Measurements from ENCODE around the gene BUB1. TPM values are rescaled to one million over a fixed set of nuclear protein-coding genes. Genes with fewer than 3 reads are reported as not detected.
A peak's percentile ranks its signal among the peaks of the same experiment; 100 is the strongest.

BUB1 gene
- total and polyA plus RNA-seq, 9 of the 15 experiments (the other 6 are each of a cell fraction or from before 2014, with no cell fraction given) = 73.4 to 247 (median 118) TPM

DNA sequence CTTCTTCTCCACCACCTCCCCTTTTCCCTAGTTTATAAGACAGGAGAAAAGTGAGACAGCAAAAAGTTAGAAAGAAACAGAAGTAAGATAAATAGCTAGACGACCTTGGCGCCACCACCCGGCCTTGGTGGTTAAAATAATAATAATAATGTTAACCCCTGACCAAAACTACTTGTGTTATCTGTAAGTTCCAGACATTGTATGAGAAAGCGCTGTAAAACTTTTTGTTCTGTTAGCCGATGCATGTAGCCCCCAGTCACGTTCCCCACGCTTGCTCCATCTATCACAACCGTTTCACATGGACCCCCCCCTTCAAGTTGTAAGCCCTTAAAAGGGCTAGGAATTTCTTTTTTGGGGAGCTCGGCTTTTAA, 1.5 kb upstream of the BUB1 start (continued):
- TF ChIP-seq, protein P1, sequence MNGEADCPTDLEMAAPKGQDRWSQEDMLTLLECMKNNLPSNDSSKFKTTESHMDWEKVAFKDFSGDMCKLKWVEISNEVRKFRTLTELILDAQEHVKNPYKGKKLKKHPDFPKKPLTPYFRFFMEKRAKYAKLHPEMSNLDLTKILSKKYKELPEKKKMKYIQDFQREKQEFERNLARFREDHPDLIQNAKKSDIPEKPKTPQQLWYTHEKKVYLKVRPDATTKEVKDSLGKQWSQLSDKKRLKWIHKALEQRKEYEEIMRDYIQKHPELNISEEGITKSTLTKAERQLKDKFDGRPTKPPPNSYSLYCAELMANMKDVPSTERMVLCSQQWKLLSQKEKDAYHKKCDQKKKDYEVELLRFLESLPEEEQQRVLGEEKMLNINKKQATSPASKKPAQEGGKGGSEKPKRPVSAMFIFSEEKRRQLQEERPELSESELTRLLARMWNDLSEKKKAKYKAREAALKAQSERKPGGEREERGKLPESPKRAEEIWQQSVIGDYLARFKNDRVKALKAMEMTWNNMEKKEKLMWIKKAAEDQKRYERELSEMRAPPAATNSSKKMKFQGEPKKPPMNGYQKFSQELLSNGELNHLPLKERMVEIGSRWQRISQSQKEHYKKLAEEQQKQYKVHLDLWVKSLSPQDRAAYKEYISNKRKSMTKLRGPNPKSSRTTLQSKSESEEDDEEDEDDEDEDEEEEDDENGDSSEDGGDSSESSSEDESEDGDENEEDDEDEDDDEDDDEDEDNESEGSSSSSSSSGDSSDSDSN (IDR thresholded peaks at IDR 0.05; ENCODE audit: borderline replicate concordance in 1 of 2, low read depth in 2 of 2, low read length in 2 of 2) = no peak
- TF ChIP-seq ESRRA (IDR thresholded peaks at IDR 0.05; ENCODE audit: borderline replicate concordance, low read depth) (peak; percentile 37; the same call in 1 of the 2 replicates), MEF2A (IDR thresholded peaks at IDR 0.05; ENCODE audit: control insufficient read depth, low read depth, low read length) (no peak), POLR3G (IDR thresholded peaks at IDR 0.05; ENCODE audit: extremely low read depth, insufficient read length, insufficient replicate concordance) (no peak), STAT5B (CRISPR knock-in tag; IDR thresholded peaks at IDR 0.05) (no peak), DPF2 (IDR thresholded peaks at IDR 0.05) (peak; percentile 85), C11orf30 (IDR thresholded peaks at IDR 0.05; ENCODE audit: low read depth) (peak; percentile 87), POLR2AphosphoS5 (IDR thresholded peaks at IDR 0.05; ENCODE audit: control insufficient read depth, insufficient read depth, low read depth, low read length) (peak; percentile 38; the same call in 1 of the 2 replicates), RNF2 (IDR thresholded peaks at IDR 0.05) (0 out of 2 replicates have a peak, but pooled peaks have one; percentile 22), MYNN (IDR thresholded peaks at IDR 0.05) (no peak), MYNN (CRISPR knock-in tag; IDR thresholded peaks at IDR 0.05) (no peak), RB1 (IDR thresholded peaks at IDR 0.05; ENCODE audit: low read depth) (peak; percentile 51; the same call in 1 of the 2 replicates), JUND (IDR thresholded peaks at IDR 0.05; ENCODE audit: borderline replicate concordance, low read depth, low read length) (peak; percentile 35; the same call in 1 of the 2 replicates), JUND (tag; IDR thresholded peaks at IDR 0.05; ENCODE audit: borderline replicate concordance, low read depth, low read length) (no peak), GATA2 (CRISPR knock-in tag; IDR thresholded peaks at IDR 0.05) (peak; percentile 46; the same call in 1 of the 2 replicates), KLF16 (IDR thresholded peaks at IDR 0.05) (peak; percentile 41; the same call in 1 of the 2 replicates), NFIC (IDR thresholded peaks at IDR 0.05) (peak; percentile 32; the same call in 1 of the 2 replicates), POLR2H (tag; IDR thresholded peaks at IDR 0.05; ENCODE audit: low read depth) (peak; percentile 63; the same call in 1 of the 2 replicates), HDAC2 (IDR thresholded peaks at IDR 0.05) (0 out of 2 replicates have a peak, but pooled peaks have one; percentile 17), HDAC3 (IDR thresholded peaks at IDR 0.05; ENCODE audit: borderline replicate concordance, partially characterized antibody) (peak; percentile 72)
- TF ChIP-seq, protein P2, sequence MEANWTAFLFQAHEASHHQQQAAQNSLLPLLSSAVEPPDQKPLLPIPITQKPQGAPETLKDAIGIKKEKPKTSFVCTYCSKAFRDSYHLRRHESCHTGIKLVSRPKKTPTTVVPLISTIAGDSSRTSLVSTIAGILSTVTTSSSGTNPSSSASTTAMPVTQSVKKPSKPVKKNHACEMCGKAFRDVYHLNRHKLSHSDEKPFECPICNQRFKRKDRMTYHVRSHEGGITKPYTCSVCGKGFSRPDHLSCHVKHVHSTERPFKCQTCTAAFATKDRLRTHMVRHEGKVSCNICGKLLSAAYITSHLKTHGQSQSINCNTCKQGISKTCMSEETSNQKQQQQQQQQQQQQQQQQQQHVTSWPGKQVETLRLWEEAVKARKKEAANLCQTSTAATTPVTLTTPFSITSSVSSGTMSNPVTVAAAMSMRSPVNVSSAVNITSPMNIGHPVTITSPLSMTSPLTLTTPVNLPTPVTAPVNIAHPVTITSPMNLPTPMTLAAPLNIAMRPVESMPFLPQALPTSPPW (CRISPR knock-in tag; IDR thresholded peaks at IDR 0.05) = peak; percentile 62; the same call in 1 of the 2 replicates
- TF ChIP-seq, protein P3, sequence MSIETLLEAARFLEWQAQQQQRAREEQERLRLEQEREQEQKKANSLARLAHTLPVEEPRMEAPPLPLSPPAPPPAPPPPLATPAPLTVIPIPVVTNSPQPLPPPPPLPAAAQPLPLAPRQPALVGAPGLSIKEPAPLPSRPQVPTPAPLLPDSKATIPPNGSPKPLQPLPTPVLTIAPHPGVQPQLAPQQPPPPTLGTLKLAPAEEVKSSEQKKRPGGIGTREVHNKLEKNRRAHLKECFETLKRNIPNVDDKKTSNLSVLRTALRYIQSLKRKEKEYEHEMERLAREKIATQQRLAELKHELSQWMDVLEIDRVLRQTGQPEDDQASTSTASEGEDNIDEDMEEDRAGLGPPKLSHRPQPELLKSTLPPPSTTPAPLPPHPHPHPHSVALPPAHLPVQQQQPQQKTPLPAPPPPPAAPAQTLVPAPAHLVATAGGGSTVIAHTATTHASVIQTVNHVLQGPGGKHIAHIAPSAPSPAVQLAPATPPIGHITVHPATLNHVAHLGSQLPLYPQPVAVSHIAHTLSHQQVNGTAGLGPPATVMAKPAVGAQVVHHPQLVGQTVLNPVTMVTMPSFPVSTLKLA (conservative IDR thresholded peaks at IDR 0.05) = peak; percentile 32 to 52; a peak in 3 of 4 replicates
- TF ChIP-seq, protein P4, sequence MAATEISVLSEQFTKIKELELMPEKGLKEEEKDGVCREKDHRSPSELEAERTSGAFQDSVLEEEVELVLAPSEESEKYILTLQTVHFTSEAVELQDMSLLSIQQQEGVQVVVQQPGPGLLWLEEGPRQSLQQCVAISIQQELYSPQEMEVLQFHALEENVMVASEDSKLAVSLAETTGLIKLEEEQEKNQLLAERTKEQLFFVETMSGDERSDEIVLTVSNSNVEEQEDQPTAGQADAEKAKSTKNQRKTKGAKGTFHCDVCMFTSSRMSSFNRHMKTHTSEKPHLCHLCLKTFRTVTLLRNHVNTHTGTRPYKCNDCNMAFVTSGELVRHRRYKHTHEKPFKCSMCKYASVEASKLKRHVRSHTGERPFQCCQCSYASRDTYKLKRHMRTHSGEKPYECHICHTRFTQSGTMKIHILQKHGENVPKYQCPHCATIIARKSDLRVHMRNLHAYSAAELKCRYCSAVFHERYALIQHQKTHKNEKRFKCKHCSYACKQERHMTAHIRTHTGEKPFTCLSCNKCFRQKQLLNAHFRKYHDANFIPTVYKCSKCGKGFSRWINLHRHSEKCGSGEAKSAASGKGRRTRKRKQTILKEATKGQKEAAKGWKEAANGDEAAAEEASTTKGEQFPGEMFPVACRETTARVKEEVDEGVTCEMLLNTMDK (IDR thresholded peaks at IDR 0.05; ENCODE audit: borderline replicate concordance, insufficient read depth, low read depth, low read length, poor library complexity, severe bottlenecking) = peak; percentile 33

Measured in K562 (cell line).